Coronary artery (tissue), 2 donors: ENCODE data around the gene SELENOF.
"Not testable (repeated sequence)": the region's sequence is repeated elsewhere in the genome, so short reads cannot be mapped to it uniquely, and the experiment has no call there.

ENCODE experiments used
- DNase-seq: peaks from one replicate; pipeline ENCODE4 v3.0.0-alpha.2; 2017; ENCODE audit warnings: low spot score
- H3K27ac ChIP-seq, 2 donors: fragments of 200-600 bp; sonication (generic); one replicate each; pipeline ENCODE4 v1.5.1; 2016 to 2019
- H3K4me3 ChIP-seq: fragments of 200-600 bp; sonication (generic); 2 replicates; pipeline ENCODE4 v1.5.1; 2016; ENCODE audit warnings: mild to moderate bottlenecking, moderate library complexity
- CTCF ChIP-seq: fragments of 200-600 bp; sonication (generic); IDR thresholded peaks from one replicate; pipeline ENCODE4 v1.5.1; 2019; ENCODE audit warnings: antibody characterized with exemption

SELENOF gene

GRCh38 chr1:86822459-86822858 is 91.5 kb downstream of the SELENOF start:
- Histone ChIP-seq H3K4me3 (no peak overlapping the region), H3K27ac (no peak overlapping the region)
- no peak for TF ChIP-seq CTCF
- no peak for DNase-seq

GRCh38 chr1:86821956-86822355 is 92.0 kb downstream of the SELENOF start:
- TF ChIP-seq CTCF: no peak
- no peak overlapping the region for H3K4me3 ChIP-seq
- DNase-seq: no peak
- no peak overlapping the region for H3K27ac ChIP-seq

- not testable (repeated sequence) for H3K4me3 ChIP-seq, DNase-seq, H3K27ac ChIP-seq
These were observed 94.0 kb downstream of the SELENOF start for GRCh38 chr1:86819970-86820369.

- not testable (repeated sequence) for DNase-seq, H3K4me3 ChIP-seq, H3K27ac ChIP-seq
These were observed 96.6 kb downstream of the SELENOF start for GRCh38 chr1:86817246-86817826.

GRCh38 chr1:86814118-86814517 is 99.8 kb downstream of the SELENOF start:
- not testable (repeated sequence) for H3K27ac ChIP-seq, DNase-seq, H3K4me3 ChIP-seq
